HG02973 (cell line): ENCODE results near the gene RASGEF1C.

Experiments used
- ATAC-seq: cut with Tn5 transposase; IDR thresholded peaks from one replicate; pipeline ENCODE4 v1.9.1; 2021; ENCODE audit warnings: moderate library complexity; ENCODE audit not compliant: unreplicated experiment

The RASGEF1C gene

GRCh38 chr5:180086816-180087399, 122.1 kb downstream of the RASGEF1C start:
- ATAC-seq = no peak

GRCh38 chr5:180085837-180086236, 123.2 kb downstream of the RASGEF1C start:
- no peak for ATAC-seq

- ATAC-seq = no peak
These were observed 124.1 kb downstream of the RASGEF1C start for GRCh38 chr5:180084638-180085561.

GRCh38 chr5:180083529-180084060, 125.4 kb downstream of the RASGEF1C start:
- no peak for ATAC-seq

GRCh38 chr5:180082633-180083420, 126.2 kb downstream of the RASGEF1C start:
- ATAC-seq = no peak

GRCh38 chr5:180081481-180081880, 127.5 kb downstream of the RASGEF1C start:
- ATAC-seq = no peak

- ATAC-seq = no peak
These were observed 128.3 kb downstream of the RASGEF1C start for GRCh38 chr5:180080486-180081280.

GRCh38 chr5:180079702-180080466, 129.1 kb downstream of the RASGEF1C start:
- ATAC-seq = no peak

GRCh38 chr5:180078348-180078747, 130.7 kb downstream of the RASGEF1C start:
- no peak for ATAC-seq

- no peak for ATAC-seq
These were observed 131.3 kb downstream of the RASGEF1C start for GRCh38 chr5:180077594-180078284.

GRCh38 chr5:180075703-180076102, 133.3 kb downstream of the RASGEF1C start:
- ATAC-seq = no peak

GRCh38 chr5:180074462-180074861, 134.5 kb downstream of the RASGEF1C start:
- no peak for ATAC-seq

GRCh38 chr5:180072556-180072955, 136.5 kb downstream of the RASGEF1C start:
- ATAC-seq = no peak

- no peak for ATAC-seq
These were observed 136.8 kb downstream of the RASGEF1C start for GRCh38 chr5:180072256-180072548.

GRCh38 chr5:180071531-180072255, 137.3 kb downstream of the RASGEF1C start, which contains the start of gene RNF130:
RNF130 (minus strand) TSS chr5:180071759; CDS start chr5:180071702, 57 bp downstream.
- no peak for ATAC-seq

GRCh38 chr5:180070756-180071530, 138.1 kb downstream of the RASGEF1C start:
- ATAC-seq = no peak

- ATAC-seq = no peak
These were observed 139.3 kb downstream of the RASGEF1C start for GRCh38 chr5:180069589-180070247.
